ENCODE results near the gene ERC2.

DNA sequence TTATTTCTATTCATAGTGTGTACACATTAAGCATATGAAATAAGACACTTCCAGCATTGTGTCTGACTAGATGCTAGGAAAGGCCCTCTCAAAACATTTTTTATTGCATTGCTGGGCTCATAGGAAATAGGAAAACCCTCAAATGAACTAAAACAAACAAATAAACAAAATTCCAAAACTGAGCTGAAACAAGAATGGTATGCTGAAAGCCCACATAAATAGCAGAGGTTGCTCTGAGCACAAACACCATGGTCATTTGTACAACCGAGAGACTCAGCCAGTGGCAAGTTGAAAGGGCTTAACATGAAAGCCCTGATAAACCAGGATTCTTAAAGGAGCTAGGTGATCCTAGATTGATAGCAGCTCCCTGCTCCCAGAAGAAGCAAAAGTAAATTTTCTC lies 671.2 kb downstream of the ERC2 start:
- TF ChIP-seq, protein P1, sequence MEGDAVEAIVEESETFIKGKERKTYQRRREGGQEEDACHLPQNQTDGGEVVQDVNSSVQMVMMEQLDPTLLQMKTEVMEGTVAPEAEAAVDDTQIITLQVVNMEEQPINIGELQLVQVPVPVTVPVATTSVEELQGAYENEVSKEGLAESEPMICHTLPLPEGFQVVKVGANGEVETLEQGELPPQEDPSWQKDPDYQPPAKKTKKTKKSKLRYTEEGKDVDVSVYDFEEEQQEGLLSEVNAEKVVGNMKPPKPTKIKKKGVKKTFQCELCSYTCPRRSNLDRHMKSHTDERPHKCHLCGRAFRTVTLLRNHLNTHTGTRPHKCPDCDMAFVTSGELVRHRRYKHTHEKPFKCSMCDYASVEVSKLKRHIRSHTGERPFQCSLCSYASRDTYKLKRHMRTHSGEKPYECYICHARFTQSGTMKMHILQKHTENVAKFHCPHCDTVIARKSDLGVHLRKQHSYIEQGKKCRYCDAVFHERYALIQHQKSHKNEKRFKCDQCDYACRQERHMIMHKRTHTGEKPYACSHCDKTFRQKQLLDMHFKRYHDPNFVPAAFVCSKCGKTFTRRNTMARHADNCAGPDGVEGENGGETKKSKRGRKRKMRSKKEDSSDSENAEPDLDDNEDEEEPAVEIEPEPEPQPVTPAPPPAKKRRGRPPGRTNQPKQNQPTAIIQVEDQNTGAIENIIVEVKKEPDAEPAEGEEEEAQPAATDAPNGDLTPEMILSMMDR (conservative IDR thresholded peaks at IDR 0.05 in 1 of 2, IDR thresholded peaks at IDR 0.05 in 1 of 2; ENCODE audit: low read depth in 1 of 2, low read length in 2 of 2): no peak
- TF ChIP-seq EZH2 (IDR thresholded peaks at IDR 0.05; ENCODE audit: low read length, missing control alignments): no peak

All from fibroblast of lung (primary cell).